T-helper 1 cell (primary cell): Measurements from ENCODE around the gene TFAP2C.
"Not testable (repeated sequence)": the region's sequence is repeated elsewhere in the genome, so short reads cannot be mapped to it uniquely, and the experiment has no call there.

Experiments
- DNase-seq, 5 donors: peaks; one replicate each; pipeline ENCODE4 v3.0.0-alpha.2; 2012 to 2020

Gene TFAP2C

GRCh38 chr20:56617489-56617888 lies 11.6 kb upstream of the TFAP2C start:
- DNase-seq: no peak

- no peak for DNase-seq
Measured at GRCh38 chr20:56621730-56622129, 7.4 kb upstream of the TFAP2C start.

GRCh38 chr20:56623930-56624329 lies 5.2 kb upstream of the TFAP2C start:
- DNase-seq: not testable (repeated sequence)

GRCh38 chr20:56624786-56625681 lies 4.1 kb upstream of the TFAP2C start:
- DNase-seq: no peak

- no peak for DNase-seq
Measured at GRCh38 chr20:56625837-56626236, 3.3 kb upstream of the TFAP2C start.

GRCh38 chr20:56626367-56627121 lies 2.6 kb upstream of the TFAP2C start:
- no peak for DNase-seq

- DNase-seq: no peak
Measured at GRCh38 chr20:56627122-56628014, 1.7 kb upstream of the TFAP2C start.

- no peak for DNase-seq
Measured at GRCh38 chr20:56628015-56628872, 862 bp upstream of the TFAP2C start.

- DNase-seq: no peak
Measured at GRCh38 chr20:56629464-56630085, 469 bp downstream of the TFAP2C start.

GRCh38 chr20:56630086-56630493 lies 984 bp downstream of the TFAP2C start:
- no peak for DNase-seq

- no peak for DNase-seq
Measured at GRCh38 chr20:56630506-56631317, 1.6 kb downstream of the TFAP2C start.

- no peak for DNase-seq
Measured at GRCh38 chr20:56631318-56631989, 2.3 kb downstream of the TFAP2C start.

GRCh38 chr20:56631990-56632327 lies 2.9 kb downstream of the TFAP2C start:
- no peak for DNase-seq

GRCh38 chr20:56634307-56634706 lies 5.2 kb downstream of the TFAP2C start:
- no peak for DNase-seq

- no peak for DNase-seq
Measured at GRCh38 chr20:56634735-56635385, 5.8 kb downstream of the TFAP2C start.

GRCh38 chr20:56636716-56637115 lies 7.6 kb downstream of the TFAP2C start:
- DNase-seq: no peak

- DNase-seq: no peak
Measured at GRCh38 chr20:56637576-56637975, 8.5 kb downstream of the TFAP2C start.

GRCh38 chr20:56646599-56646998 lies 17.5 kb downstream of the TFAP2C start:
- DNase-seq: no peak

- DNase-seq: no peak
Measured at GRCh38 chr20:56653211-56653610, 24.1 kb downstream of the TFAP2C start.
